HepG2 (cell line): ENCODE results near the gene SOCS1. TPM values are rescaled to one million over a fixed set of nuclear protein-coding genes. Genes with fewer than 3 reads are reported as not detected.
A peak's percentile ranks its signal among the peaks of the same experiment; 100 is the strongest.

ENCODE experiments used
- CBX1 ChIP-seq: IDR thresholded peaks from one replicate; pipeline ENCODE4 v1.6.1; 2016; ENCODE audit warnings: antibody characterized with exemption, low read depth
- FLYWCH1 ChIP-seq: sonication (generic); formaldehyde crosslinking; IDR thresholded peaks from 2 replicates; pipeline ENCODE4 v1.8.1; 2023; ENCODE audit warnings: mild to moderate bottlenecking, missing genetic modification reagents
- FOXO4 ChIP-seq: sonication (generic); formaldehyde crosslinking; conservative IDR thresholded peaks from 2 replicates; pipeline ENCODE4 v1.8.1; 2023; ENCODE audit warnings: missing genetic modification reagents
- GMEB1 ChIP-seq: sonication (generic); formaldehyde crosslinking; IDR thresholded peaks from 2 replicates; pipeline ENCODE4 v1.5.1; 2020; ENCODE audit warnings: missing genetic modification reagents, mild to moderate bottlenecking, borderline replicate concordance
- HDAC2 ChIP-seq: sonication (generic); formaldehyde crosslinking; IDR thresholded peaks from 2 replicates; pipeline ENCODE4 v1.4.0; 2020; ENCODE audit warnings: missing genetic modification reagents
- NCOA5 ChIP-seq: sonication (generic); formaldehyde crosslinking; IDR thresholded peaks from 2 replicates; pipeline ENCODE4 v1.4.0; 2020; ENCODE audit warnings: missing genetic modification reagents
- SMAD1 ChIP-seq: sonication (generic); formaldehyde crosslinking; IDR thresholded peaks from 2 replicates; pipeline ENCODE4 v1.4.0; 2020; ENCODE audit warnings: missing genetic modification reagents, low read depth, mild to moderate bottlenecking, borderline replicate concordance
- SRSF1 ChIP-seq: fragments of 200-400 bp; formaldehyde crosslinking; optimal IDR thresholded peaks from 2 replicates; pipeline ENCODE3; 2017; ENCODE audit warnings: mild to moderate bottlenecking, low read depth, low read length, moderate library complexity
- SRY ChIP-seq: sonication (generic); formaldehyde crosslinking; IDR thresholded peaks from 2 replicates; pipeline ENCODE4 v1.8.0; 2022; ENCODE audit warnings: mild to moderate bottlenecking, missing genetic modification reagents
- TAF1 ChIP-seq: sonication (generic); formaldehyde crosslinking; IDR thresholded peaks from 2 replicates; pipeline ENCODE4 v1.4.0; 2020; ENCODE audit warnings: missing genetic modification reagents
- XRCC5 ChIP-seq: fragments of 200-400 bp; formaldehyde crosslinking; optimal IDR thresholded peaks from 2 replicates; pipeline ENCODE3; 2017; ENCODE audit warnings: mild to moderate bottlenecking, low read length
- ZBTB7A ChIP-seq: sonication (generic); formaldehyde crosslinking; IDR thresholded peaks from 2 replicates; pipeline ENCODE4 v1.8.0; 2022; ENCODE audit warnings: mild to moderate bottlenecking, missing genetic modification reagents
- ZNF232 ChIP-seq: sonication (generic); formaldehyde crosslinking; IDR thresholded peaks from 2 replicates; pipeline ENCODE4 v1.4.0; 2020; ENCODE audit warnings: missing genetic modification reagents, borderline replicate concordance
- ZNF777 ChIP-seq: sonication (generic); formaldehyde crosslinking; IDR thresholded peaks from 2 replicates; pipeline ENCODE4 v1.4.0; 2020; ENCODE audit warnings: missing genetic modification reagents
- ZNF780A ChIP-seq: sonication (generic); formaldehyde crosslinking; IDR thresholded peaks from 2 replicates; pipeline ENCODE4 v1.8.0; 2022; ENCODE audit warnings: mild to moderate bottlenecking, missing genetic modification reagents, moderate library complexity
- ZZZ3 ChIP-seq: sonication (generic); formaldehyde crosslinking; IDR thresholded peaks from 2 replicates; pipeline ENCODE4 v1.4.0; 2020; ENCODE audit warnings: missing genetic modification reagents, mild to moderate bottlenecking, borderline replicate concordance
- polyA plus RNA-seq, 8 experiments: library from polyadenylated mRNA; depleted of rRNA in 3 of 8; stranded (reverse) in 7 of 8; unstranded in 1 of 8; fragments of >200 nt; fragmentation: Illumina TruSeq in 4 of 8; extraction: Trizol in 4 of 8; gene quantifications; 2 replicates each; pipeline versions ENCODE4 v1.2.1 to v1.2.3, GENCODE V29; 2011 to 2016; ENCODE audit warnings: low read depth in 4 of 8, missing spikeins in 1 of 8, mixed read lengths in 1 of 8; ENCODE audit not compliant: insufficient read depth in 1 of 8
- total RNA-seq, 5 experiments: library from RNA; depleted of rRNA; stranded (reverse); fragments of >200 nt; fragmentation: Illumina TruSeq; extraction: Trizol; gene quantifications; 2 replicates each; pipeline ENCODE4 v1.2.3, GENCODE V29; 2016; ENCODE audit warnings: low read depth in 1 of 5
- TF ChIP-seq, protein P1 (sequence below): sonication (generic); formaldehyde crosslinking; IDR thresholded peaks from 2 replicates; pipeline ENCODE4 v1.4.0; 2020; ENCODE audit warnings: mild to moderate bottlenecking, missing genetic modification reagents
- TF ChIP-seq, protein P2 (sequence below): sonication (generic); formaldehyde crosslinking; IDR thresholded peaks from 2 replicates; pipeline ENCODE4 v1.4.0; 2020; ENCODE audit warnings: mild to moderate bottlenecking, missing genetic modification reagents
- TF ChIP-seq, protein P3 (sequence below): sonication (generic); formaldehyde crosslinking; IDR thresholded peaks from 2 replicates; pipeline ENCODE4 v1.8.1; 2023; ENCODE audit warnings: missing genetic modification reagents, inconsistent platforms, borderline replicate concordance
- TF ChIP-seq, protein P4 (sequence below): sonication (generic); formaldehyde crosslinking; IDR thresholded peaks from 2 replicates; pipeline ENCODE4 v1.8.0; 2022; ENCODE audit warnings: mild to moderate bottlenecking, missing genetic modification reagents, moderate library complexity

The SOCS1 gene
- total and polyA plus RNA-seq, 2 of the 13 experiments (the other 11 are each of a cell fraction or from before 2014, with no cell fraction given): 5.3 to 6.3 TPM

- TF ChIP-seq ZZZ3 (no peak), SRSF1 (no peak), ZNF780A (CRISPR knock-in tag) (no peak), NCOA5 (CRISPR knock-in tag) (no peak), XRCC5 (no peak), ZBTB7A (CRISPR knock-in tag) (peak; percentile 78; the same call in 1 of the 2 replicates), SMAD1 (CRISPR knock-in tag) (0 out of 2 replicates have a peak, but pooled peaks have one; percentile 15), SRY (CRISPR knock-in tag) (peak; percentile 66; the same call in 1 of the 2 replicates), ZNF777 (CRISPR knock-in tag) (no peak), HDAC2 (peak; percentile 91), ZNF232 (CRISPR knock-in tag) (peak; percentile 67; the same call in 1 of the 2 replicates), FLYWCH1 (CRISPR knock-in tag) (no peak), GMEB1 (CRISPR knock-in tag) (no peak), CBX1 (no peak), TAF1 (CRISPR knock-in tag) (peak; percentile 66; the same call in 1 of the 2 replicates), FOXO4 (CRISPR knock-in tag) (0 out of 2 replicates have a peak, but pooled peaks have one; percentile 95)
- TF ChIP-seq, protein P1, sequence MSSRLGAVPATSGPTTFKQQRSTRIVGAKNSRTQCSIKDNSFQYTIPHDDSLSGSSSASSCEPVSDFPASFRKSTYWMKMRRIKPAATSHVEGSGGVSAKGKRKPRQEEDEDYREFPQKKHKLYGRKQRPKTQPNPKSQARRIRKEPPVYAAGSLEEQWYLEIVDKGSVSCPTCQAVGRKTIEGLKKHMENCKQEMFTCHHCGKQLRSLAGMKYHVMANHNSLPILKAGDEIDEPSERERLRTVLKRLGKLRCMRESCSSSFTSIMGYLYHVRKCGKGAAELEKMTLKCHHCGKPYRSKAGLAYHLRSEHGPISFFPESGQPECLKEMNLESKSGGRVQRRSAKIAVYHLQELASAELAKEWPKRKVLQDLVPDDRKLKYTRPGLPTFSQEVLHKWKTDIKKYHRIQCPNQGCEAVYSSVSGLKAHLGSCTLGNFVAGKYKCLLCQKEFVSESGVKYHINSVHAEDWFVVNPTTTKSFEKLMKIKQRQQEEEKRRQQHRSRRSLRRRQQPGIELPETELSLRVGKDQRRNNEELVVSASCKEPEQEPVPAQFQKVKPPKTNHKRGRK (CRISPR knock-in tag): no peak
- TF ChIP-seq, protein P2, sequence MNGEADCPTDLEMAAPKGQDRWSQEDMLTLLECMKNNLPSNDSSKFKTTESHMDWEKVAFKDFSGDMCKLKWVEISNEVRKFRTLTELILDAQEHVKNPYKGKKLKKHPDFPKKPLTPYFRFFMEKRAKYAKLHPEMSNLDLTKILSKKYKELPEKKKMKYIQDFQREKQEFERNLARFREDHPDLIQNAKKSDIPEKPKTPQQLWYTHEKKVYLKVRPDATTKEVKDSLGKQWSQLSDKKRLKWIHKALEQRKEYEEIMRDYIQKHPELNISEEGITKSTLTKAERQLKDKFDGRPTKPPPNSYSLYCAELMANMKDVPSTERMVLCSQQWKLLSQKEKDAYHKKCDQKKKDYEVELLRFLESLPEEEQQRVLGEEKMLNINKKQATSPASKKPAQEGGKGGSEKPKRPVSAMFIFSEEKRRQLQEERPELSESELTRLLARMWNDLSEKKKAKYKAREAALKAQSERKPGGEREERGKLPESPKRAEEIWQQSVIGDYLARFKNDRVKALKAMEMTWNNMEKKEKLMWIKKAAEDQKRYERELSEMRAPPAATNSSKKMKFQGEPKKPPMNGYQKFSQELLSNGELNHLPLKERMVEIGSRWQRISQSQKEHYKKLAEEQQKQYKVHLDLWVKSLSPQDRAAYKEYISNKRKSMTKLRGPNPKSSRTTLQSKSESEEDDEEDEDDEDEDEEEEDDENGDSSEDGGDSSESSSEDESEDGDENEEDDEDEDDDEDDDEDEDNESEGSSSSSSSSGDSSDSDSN (CRISPR knock-in tag): peak; percentile 47
- TF ChIP-seq, protein P3, sequence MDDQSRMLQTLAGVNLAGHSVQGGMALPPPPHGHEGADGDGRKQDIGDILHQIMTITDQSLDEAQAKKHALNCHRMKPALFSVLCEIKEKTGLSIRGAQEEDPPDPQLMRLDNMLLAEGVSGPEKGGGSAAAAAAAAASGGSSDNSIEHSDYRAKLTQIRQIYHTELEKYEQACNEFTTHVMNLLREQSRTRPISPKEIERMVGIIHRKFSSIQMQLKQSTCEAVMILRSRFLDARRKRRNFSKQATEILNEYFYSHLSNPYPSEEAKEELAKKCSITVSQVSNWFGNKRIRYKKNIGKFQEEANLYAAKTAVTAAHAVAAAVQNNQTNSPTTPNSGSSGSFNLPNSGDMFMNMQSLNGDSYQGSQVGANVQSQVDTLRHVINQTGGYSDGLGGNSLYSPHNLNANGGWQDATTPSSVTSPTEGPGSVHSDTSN (CRISPR knock-in tag): no peak
- TF ChIP-seq, protein P4, sequence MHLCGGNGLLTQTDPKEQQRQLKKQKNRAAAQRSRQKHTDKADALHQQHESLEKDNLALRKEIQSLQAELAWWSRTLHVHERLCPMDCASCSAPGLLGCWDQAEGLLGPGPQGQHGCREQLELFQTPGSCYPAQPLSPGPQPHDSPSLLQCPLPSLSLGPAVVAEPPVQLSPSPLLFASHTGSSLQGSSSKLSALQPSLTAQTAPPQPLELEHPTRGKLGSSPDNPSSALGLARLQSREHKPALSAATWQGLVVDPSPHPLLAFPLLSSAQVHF (CRISPR knock-in tag): no peak
These were observed 40.9 kb upstream of the SOCS1 start (continued) for GRCh38 chr16:11296706-11297491.
